ENCODE data around the gene C12orf57.

Gene C12orf57

DNA sequence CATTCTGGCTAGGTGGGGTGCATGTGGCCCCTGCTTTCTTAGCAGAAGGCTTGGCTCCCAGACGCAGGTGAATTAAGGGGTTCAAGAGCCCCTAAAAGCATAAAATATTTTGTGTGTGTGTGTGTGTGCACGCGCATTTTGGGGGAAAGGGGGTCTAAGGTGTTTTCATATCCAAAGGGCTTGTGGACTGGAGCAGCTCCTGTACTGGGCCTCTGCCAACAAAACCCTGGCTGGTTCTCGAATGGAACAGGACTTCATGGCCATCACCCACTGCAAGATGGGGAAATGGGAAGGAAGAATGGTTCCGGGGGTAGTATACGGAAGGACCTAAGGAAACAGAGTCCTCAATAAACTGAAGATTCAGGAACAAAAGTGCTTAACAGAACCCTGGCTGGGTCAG is 20.0 kb upstream of the C12orf57 start:
- in situ Hi-C loops (cut with HindIII; ENCODE audit: low pct_unique_long_range_greater_than_20kb, low sequenced_read_pairs) = no loop called here
- no peak for TF ChIP-seq JUND (IDR thresholded peaks at IDR 0.05; ENCODE audit: low read depth)
- no peak for DNase-seq (ENCODE audit: low read depth in 1 of 2, low spot score in 1 of 2)

DNA sequence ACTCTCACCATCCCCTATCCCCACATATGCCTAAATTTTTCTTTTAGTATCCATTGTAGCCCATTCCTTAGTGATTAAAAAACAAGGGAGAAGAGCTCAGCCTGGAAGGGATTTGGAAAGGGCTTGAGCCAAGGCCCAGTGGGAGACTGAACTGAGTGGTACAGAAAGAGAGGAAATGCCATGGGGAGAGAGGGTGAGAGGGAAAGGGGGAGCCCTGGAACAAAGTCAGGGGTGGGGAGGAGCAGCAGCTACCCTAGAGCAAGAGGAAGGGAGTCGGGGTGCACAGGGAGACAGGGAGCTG is 18.6 kb upstream of the C12orf57 start:
- no peak for TF ChIP-seq JUND (IDR thresholded peaks at IDR 0.05; ENCODE audit: low read depth)
- in situ Hi-C loops (cut with HindIII; ENCODE audit: low pct_unique_long_range_greater_than_20kb, low sequenced_read_pairs) = no loop called here
- DNase-seq (ENCODE audit: low read depth in 1 of 2, low spot score in 1 of 2) = no peak

DNA sequence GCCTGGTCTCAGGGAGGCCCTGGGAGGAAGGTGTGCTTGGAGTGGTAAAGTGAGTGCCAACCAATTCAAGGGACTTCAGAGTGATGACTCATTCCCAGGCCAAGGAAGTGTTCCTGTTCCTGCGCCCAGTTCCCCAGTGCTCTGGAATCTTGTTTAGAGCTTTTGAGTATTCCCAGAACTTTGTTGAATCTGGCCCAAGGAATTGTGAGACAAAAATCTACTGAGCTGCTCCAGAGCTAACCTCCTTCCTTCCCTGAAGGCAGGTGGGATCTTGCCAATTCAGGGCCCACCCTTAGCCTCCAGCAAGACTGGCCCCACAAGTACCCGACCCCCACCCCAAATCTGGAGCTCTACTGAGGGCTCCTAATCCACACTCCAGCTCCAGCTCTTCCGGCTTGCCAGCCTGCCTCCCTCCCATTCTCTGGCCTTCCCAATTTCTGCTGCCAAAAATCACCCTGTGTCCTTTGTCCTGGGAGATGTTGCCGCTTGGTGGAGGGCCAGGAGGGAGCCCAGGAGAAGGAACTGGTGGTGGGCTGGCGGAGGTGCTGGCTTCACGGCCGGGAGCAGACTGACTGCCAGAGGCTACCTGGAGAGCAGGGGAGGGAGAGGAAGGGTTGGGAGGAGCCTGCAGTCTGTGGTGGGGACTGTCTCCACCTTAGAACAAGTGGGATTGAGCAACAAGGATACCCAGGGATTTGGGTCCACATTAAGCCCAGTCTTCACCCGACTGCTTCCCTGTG is 18.1 kb upstream of the C12orf57 start:
- 0 out of 2 replicates have a peak, but pooled peaks have one; percentile 13 for TF ChIP-seq JUND (IDR thresholded peaks at IDR 0.05; ENCODE audit: low read depth)
- DNase-seq (ENCODE audit: low read depth in 1 of 2, low spot score in 1 of 2) = peak in 1 of 2 experiments; percentile 78
- in situ Hi-C loops (cut with HindIII; ENCODE audit: low pct_unique_long_range_greater_than_20kb, low sequenced_read_pairs) = no loop called here

DNA sequence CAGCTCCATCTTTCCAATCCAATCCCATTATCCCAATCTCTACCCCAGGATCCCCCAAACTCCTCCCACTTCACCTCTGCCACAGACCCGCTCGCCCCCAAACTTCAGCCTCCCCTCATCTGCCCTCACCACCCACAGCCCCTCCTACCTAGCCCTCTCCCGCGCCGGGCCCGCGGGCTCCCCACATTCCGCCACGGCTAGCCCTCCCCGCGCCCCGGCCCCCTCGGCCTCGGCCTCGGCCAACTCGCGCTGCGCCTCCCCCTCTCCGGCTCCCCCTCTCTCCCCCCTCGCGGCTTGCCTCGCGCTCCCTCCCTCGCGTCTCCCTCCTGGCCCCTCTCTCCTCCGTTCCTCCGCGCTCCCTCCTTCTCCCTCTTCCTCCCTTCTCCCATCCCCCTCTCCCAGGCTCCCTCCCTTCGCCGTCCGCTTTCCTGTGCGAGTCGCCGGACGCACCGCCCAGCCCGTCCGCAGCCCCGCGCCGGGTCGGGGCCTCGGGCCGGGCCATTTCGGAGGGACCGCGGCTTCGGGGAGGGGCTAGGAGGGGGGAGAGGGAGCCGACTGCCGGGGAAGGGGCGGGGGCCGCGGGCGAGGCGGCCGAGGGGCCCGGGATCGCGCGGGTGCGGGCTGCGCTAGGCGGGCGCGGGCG is 16.3 kb upstream of the C12orf57 start, which contains the start of gene ATN1:
TSS of gene ATN1 (plus strand) at position 581 of the 643 bp plus-strand sequence. CDS start 6,043 bp downstream, outside the sequence.
- in situ Hi-C loops (cut with HindIII; ENCODE audit: low pct_unique_long_range_greater_than_20kb, low sequenced_read_pairs) = no loop called here
- no peak for TF ChIP-seq JUND (IDR thresholded peaks at IDR 0.05; ENCODE audit: low read depth)
- DNase-seq (ENCODE audit: low read depth in 1 of 2, low spot score in 1 of 2) = peak in 1 of 2 experiments; percentile 62

DNA sequence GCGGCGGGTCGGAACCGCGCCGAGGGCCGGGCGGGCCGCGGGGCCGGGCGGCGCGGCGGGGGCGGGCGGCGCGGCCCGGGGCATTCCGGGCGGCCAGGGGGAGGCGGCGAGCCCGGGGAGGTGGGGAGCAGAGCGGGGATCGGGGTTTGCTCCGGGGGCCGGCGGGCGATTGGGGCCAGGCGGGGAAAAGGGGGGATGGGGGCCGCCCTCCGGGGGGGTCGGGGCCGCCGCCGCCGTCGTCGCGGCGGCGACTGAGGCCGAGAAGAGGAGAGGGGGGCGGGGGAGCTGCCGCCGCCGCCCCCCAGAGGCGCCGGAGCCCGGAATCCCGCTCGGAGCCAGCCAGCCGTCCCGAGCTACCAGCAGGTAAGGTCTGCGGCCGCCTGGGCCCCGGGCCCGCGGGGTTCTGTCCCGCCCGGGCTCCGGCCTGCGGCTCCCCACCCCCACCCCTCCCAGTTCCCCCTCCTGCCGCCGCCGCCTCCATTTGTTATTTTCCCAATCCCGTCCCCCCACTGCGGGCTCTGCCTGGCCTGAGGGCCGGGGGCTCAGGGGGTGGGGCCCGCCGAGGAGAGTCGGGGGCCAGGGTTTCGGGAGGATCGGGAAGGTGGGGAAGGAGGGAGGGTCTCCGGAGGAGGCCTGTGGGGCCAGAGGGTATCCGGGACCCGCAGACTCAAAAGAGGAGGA is 15.7 kb upstream of the C12orf57 start:
- TF ChIP-seq JUND (IDR thresholded peaks at IDR 0.05; ENCODE audit: low read depth) = no peak
- no peak for DNase-seq (ENCODE audit: low read depth in 1 of 2, low spot score in 1 of 2)
- in situ Hi-C loops (cut with HindIII; ENCODE audit: low pct_unique_long_range_greater_than_20kb, low sequenced_read_pairs) = no loop called here

DNA sequence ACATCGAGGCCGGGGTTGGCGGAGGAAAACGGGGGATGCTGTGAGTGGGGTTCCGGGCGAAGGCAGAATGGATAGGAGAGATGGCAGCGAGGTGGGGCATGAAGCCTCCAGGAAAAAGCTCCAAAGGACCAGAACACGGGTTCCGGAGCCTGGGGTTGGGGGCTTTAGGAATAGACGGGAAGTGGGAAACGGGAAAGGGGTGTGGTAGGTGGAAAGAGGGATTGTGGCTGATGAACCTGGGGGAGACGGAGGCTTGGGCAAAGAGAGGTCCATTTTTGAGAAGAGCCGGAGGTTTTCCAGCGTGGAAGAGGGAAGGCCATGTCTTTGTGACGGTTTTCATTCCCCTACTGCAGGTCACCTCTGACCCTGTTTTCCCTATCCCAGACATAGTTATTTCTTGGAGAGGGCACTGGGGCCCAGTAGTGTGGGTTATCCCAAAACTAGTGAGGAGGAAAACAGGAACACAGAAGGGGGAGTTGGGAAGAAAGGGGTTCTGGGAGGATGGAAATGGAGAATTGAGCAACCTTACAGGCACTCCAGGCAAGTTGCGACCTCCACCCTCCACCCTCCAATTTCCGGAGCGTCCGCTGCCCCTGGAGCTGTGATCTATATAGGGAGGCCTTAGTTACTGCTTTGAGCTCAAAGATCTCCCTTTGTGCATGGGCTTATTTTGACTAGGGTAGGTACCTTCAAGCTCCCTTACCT is 15.0 kb upstream of the C12orf57 start:
- TF ChIP-seq JUND (IDR thresholded peaks at IDR 0.05; ENCODE audit: low read depth) = no peak
- in situ Hi-C loops (cut with HindIII; ENCODE audit: low pct_unique_long_range_greater_than_20kb, low sequenced_read_pairs) = no loop called here
- no peak for DNase-seq (ENCODE audit: low read depth in 1 of 2, low spot score in 1 of 2)

DNA sequence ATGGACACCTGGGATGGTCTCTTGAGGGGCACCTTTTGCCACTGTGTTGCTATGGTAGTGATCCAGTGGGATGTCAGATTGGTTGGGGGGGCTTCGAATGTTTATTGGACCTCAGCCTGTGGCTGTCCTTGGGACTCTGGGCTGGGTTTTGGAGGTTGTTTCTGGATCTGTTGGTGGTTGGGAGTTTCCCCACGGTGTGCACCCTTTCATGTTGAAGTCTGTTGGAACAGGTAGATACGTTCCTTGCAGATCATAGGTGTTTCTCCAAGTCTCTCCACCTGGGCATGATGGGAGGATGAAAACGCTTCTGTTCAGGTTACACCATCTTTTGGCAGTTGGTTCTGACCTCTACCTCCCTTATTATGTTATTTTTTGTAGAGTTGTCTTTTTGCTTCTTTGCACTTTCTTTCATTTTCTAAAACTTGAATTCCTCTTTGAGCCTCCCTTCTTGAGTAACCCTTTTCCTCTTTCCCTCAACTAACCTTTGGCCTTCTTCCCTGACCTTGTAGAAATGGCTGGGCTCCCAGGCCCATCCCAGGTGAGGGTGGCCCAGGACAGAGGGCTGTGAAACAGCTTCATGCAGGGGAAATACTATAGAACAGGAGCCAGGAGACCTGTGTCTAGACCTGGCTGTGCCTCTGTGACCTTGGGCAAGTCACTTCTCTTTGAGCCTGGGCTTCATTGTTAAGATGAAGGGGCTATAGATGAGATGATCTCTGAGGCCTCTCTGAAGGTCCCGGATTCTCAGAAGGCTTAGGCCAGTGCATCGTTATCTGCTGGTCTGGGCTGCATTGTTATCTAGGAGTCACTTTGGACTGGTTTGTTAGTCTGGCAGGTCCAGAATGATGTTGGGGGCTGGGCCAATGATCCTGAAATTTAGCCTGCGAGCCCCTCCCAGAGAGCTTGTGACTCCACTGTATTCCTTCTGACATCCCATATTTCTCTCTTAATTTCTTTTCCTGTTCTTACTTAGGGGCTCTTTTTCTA is 14.1 kb upstream of the C12orf57 start:
- TF ChIP-seq JUND (IDR thresholded peaks at IDR 0.05; ENCODE audit: low read depth) = no peak
- DNase-seq (ENCODE audit: low read depth in 1 of 2, low spot score in 1 of 2) = no peak
- in situ Hi-C loops (cut with HindIII; ENCODE audit: low pct_unique_long_range_greater_than_20kb, low sequenced_read_pairs) = no loop called here

DNA sequence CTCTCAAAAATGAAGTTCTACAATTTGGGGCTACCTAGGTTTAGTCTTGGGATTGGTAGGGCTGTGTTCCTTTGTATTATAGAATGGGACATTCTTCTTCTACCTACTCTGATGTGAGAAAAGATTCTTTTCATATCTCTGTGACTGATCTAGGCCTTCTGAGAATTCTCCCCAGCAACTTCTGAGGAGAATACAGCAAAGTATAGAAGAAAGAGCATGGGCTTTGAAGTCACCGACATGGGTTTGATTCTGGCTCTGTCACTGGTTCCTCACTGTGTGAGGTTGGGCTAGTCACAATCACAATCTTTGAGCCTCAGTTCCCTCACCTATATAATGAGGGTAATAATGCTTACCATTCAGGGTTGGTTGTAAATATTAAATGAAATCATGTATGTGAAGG is 11.1 kb upstream of the C12orf57 start:
- no peak for DNase-seq (ENCODE audit: low read depth in 1 of 2, low spot score in 1 of 2)
- no peak for TF ChIP-seq JUND (IDR thresholded peaks at IDR 0.05; ENCODE audit: low read depth)
- in situ Hi-C loops (cut with HindIII; ENCODE audit: low pct_unique_long_range_greater_than_20kb, low sequenced_read_pairs) = no loop called here

DNA sequence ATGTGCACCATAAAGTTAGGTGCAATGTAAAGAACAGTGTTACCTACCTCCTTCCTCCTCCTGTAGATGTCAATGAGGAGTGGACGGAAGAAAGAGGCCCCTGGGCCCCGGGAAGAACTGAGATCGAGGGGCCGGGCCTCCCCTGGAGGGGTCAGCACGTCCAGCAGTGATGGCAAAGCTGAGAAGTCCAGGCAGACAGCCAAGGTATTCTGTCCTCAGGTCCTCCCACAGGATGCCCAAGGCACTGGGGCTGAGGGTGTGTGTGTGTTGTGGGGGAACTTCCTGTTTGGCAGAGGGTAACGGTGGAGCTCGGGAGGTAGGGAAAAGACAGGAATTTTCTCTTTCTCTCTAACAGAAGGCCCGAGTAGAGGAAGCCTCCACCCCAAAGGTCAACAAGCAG is 9.7 kb upstream of the C12orf57 start:
- in situ Hi-C loops (cut with HindIII; ENCODE audit: low pct_unique_long_range_greater_than_20kb, low sequenced_read_pairs) = no loop called here
- TF ChIP-seq JUND (IDR thresholded peaks at IDR 0.05; ENCODE audit: low read depth) = no peak
- DNase-seq (ENCODE audit: low read depth in 1 of 2, low spot score in 1 of 2) = no peak

DNA sequence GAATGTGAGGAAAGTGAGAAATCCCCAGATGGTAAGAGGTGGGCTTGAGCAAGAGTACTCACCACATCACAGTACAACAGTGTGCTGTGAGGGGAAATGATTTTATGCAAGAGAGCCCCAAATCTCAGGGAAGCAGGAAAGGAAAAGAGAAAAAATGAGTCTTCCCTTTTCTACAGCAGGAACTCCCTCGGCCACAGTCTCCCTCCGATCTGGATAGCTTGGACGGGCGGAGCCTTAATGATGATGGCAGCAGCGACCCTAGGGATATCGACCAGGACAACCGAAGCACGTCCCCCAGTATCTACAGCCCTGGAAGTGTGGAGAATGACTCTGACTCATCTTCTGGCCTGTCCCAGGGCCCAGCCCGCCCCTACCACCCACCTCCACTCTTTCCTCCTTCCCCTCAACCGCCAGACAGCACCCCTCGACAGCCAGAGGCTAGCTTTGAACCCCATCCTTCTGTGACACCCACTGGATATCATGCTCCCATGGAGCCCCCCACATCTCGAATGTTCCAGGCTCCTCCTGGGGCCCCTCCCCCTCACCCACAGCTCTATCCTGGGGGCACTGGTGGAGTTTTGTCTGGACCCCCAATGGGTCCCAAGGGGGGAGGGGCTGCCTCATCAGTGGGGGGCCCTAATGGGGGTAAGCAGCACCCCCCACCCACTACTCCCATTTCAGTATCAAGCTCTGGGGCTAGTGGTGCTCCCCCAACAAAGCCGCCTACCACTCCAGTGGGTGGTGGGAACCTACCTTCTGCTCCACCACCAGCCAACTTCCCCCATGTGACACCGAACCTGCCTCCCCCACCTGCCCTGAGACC is 8.2 kb upstream of the C12orf57 start:
- DNase-seq (ENCODE audit: low read depth in 1 of 2, low spot score in 1 of 2) = no peak
- no peak for TF ChIP-seq JUND (IDR thresholded peaks at IDR 0.05; ENCODE audit: low read depth)
- in situ Hi-C loops (cut with HindIII; ENCODE audit: low pct_unique_long_range_greater_than_20kb, low sequenced_read_pairs) = no loop called here

DNA sequence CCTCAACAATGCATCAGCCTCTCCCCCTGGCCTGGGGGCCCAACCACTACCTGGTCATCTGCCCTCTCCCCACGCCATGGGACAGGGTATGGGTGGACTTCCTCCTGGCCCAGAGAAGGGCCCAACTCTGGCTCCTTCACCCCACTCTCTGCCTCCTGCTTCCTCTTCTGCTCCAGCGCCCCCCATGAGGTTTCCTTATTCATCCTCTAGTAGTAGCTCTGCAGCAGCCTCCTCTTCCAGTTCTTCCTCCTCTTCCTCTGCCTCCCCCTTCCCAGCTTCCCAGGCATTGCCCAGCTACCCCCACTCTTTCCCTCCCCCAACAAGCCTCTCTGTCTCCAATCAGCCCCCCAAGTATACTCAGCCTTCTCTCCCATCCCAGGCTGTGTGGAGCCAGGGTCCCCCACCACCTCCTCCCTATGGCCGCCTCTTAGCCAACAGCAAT is 7.6 kb upstream of the C12orf57 start:
- TF ChIP-seq JUND (IDR thresholded peaks at IDR 0.05; ENCODE audit: low read depth) = no peak
- in situ Hi-C loops (cut with HindIII; ENCODE audit: low pct_unique_long_range_greater_than_20kb, low sequenced_read_pairs) = no loop called here
- no peak for DNase-seq (ENCODE audit: low read depth in 1 of 2, low spot score in 1 of 2)

Measured in T47D (cell line).